HG02973 (cell line): ENCODE results near the gene SMYD3.

ENCODE experiments used
- ATAC-seq: cut with Tn5 transposase; IDR thresholded peaks from one replicate; pipeline ENCODE4 v1.9.1; 2021; ENCODE audit warnings: moderate library complexity; ENCODE audit not compliant: unreplicated experiment

SMYD3 gene

GRCh38 chr1:246309247-246309884, 197.7 kb downstream of the SMYD3 start:
- no peak for ATAC-seq

GRCh38 chr1:246308533-246309075, 198.5 kb downstream of the SMYD3 start:
- no peak for ATAC-seq

- ATAC-seq: no peak
Observed at GRCh38 chr1:246306415-246307037, 200.6 kb downstream of the SMYD3 start.

- ATAC-seq: no peak
Observed at GRCh38 chr1:246304484-246305259, 202.4 kb downstream of the SMYD3 start.

GRCh38 chr1:246302711-246303317, 204.3 kb downstream of the SMYD3 start:
- no peak for ATAC-seq

GRCh38 chr1:246302251-246302625, 204.8 kb downstream of the SMYD3 start:
- ATAC-seq: no peak

GRCh38 chr1:246301553-246302250, 205.4 kb downstream of the SMYD3 start:
- no peak for ATAC-seq

GRCh38 chr1:246300626-246301549, 206.2 kb downstream of the SMYD3 start:
- ATAC-seq: no peak

GRCh38 chr1:246297279-246298265, 209.5 kb downstream of the SMYD3 start:
- no peak for ATAC-seq

GRCh38 chr1:246295968-246296367, 211.1 kb downstream of the SMYD3 start:
- ATAC-seq: no peak

GRCh38 chr1:246295340-246295739, 211.7 kb downstream of the SMYD3 start:
- ATAC-seq: no peak

- ATAC-seq: no peak
Observed at GRCh38 chr1:246294263-246294662, 212.8 kb downstream of the SMYD3 start.

GRCh38 chr1:246293366-246294121, 213.5 kb downstream of the SMYD3 start:
- no peak for ATAC-seq

- no peak for ATAC-seq
Observed at GRCh38 chr1:246292571-246292970, 214.5 kb downstream of the SMYD3 start.

GRCh38 chr1:246291127-246291526, 216.0 kb downstream of the SMYD3 start:
- no peak for ATAC-seq

- ATAC-seq: no peak
Observed at GRCh38 chr1:246283771-246284410, 223.2 kb downstream of the SMYD3 start.

- ATAC-seq: no peak
Observed at GRCh38 chr1:246281639-246282038, 225.4 kb downstream of the SMYD3 start.
